CD4-positive, alpha-beta T cell (primary cell): ENCODE results near the gene ABLIM1. TPM values are rescaled to one million over a fixed set of nuclear protein-coding genes. Genes with fewer than 3 reads are reported as not detected.

Experiments used
- ATAC-seq: fragments of 200-7000 bp; cut with Tn5 transposase; one replicate; pipeline ENCODE4 v1.10.0; 2022; ENCODE audit warnings: mild to moderate bottlenecking; ENCODE audit not compliant: poor library complexity
- CTCF ChIA-PET: fragments of 350-600 bp; sonication (Branson Sonifier 250); formaldehyde crosslinking; loops from one replicate; lab custom pipeline; 2021; ENCODE audit warnings: antibody characterized with exemption, inconsistent platforms; lab: Charles Lee
- POLR2A ChIA-PET: fragments of 350-600 bp; sonication (Branson Sonifier 250); formaldehyde crosslinking; loops from one replicate; lab custom pipeline; 2021; ENCODE audit warnings: antibody characterized with exemption, inconsistent platforms; lab: Charles Lee
- DNase-seq, 14 experiments: peaks; one replicate each; pipeline ENCODE4 v3.0.0-alpha.2; 2013 to 2020; ENCODE audit warnings: mixed read lengths in 2 of 14
- H3K27ac ChIP-seq, 2 donors: one replicate each; pipeline versions ENCODE4 v1.5.1 to v1.7.0; 2013; ENCODE audit warnings: low read length in 2 of 2, low read depth in 1 of 2, mild to moderate bottlenecking in 1 of 2
- H3K27me3 ChIP-seq, 2 experiments: 1 replicate in 1 of 2; 2 replicates in 1 of 2; pipeline versions ENCODE4 v1.6.1 to v1.7.0; 2013; ENCODE audit warnings: low read length in 2 of 2, control low read depth in 1 of 2, mild to moderate bottlenecking in 1 of 2, moderate library complexity in 1 of 2; ENCODE audit not compliant: insufficient read depth in 2 of 2, control insufficient read depth in 1 of 2
- H3K36me3 ChIP-seq: one replicate; pipeline ENCODE4 v1.6.1; 2013; ENCODE audit warnings: low read length, control low read depth; ENCODE audit not compliant: insufficient read depth
- H3K4me1 ChIP-seq: one replicate; pipeline ENCODE4 v1.6.1; 2013; ENCODE audit warnings: low read length, control low read depth; ENCODE audit not compliant: insufficient read depth
- H3K4me3 ChIP-seq: one replicate; pipeline ENCODE4 v1.5.1; 2013; ENCODE audit warnings: mild to moderate bottlenecking, low read length, moderate library complexity
- H3K9me3 ChIP-seq, 2 experiments: 1 replicate in 1 of 2; 2 replicates in 1 of 2; pipeline versions ENCODE4 v1.6.1 to v1.7.0; 2013; ENCODE audit warnings: low read length in 2 of 2, mild to moderate bottlenecking in 2 of 2, control low read depth in 1 of 2, moderate library complexity in 1 of 2; ENCODE audit not compliant: control insufficient read depth in 1 of 2, insufficient read depth in 1 of 2
- H3K27ac Mint-ChIP-seq: one replicate; pipeline ENCODE4 v1.8.0; 2020; ENCODE audit warnings: mixed read lengths
- H3K27me3 Mint-ChIP-seq: one replicate; pipeline ENCODE4 v1.8.0; 2021; ENCODE audit warnings: mixed read lengths
- H3K36me3 Mint-ChIP-seq: one replicate; pipeline ENCODE4 v1.8.0; 2021; ENCODE audit warnings: low read depth, mixed read lengths
- H3K4me1 Mint-ChIP-seq: one replicate; pipeline ENCODE4 v1.8.0; 2021; ENCODE audit warnings: low read depth, mixed read lengths
- H3K4me3 Mint-ChIP-seq: one replicate; pipeline ENCODE4 v1.8.0; 2020; ENCODE audit warnings: mild to moderate bottlenecking, mixed read lengths
- H3K9me3 Mint-ChIP-seq: one replicate; pipeline ENCODE4 v1.8.0; 2020; ENCODE audit warnings: mixed read lengths
- CTCF ChIP-seq: fragments of 200-600 bp; IDR thresholded peaks from one replicate; pipeline ENCODE4 v1.8.0; 2022; ENCODE audit warnings: antibody characterized with exemption, mild to moderate bottlenecking
- intact Hi-C, 2 experiments: fragments of 100-400 bp; cut with DNase I in 1 of 2; cut with micrococcal nuclease in 1 of 2; formaldehyde crosslinking; loops; one replicate each; pipeline versions ENCODE4 v1.15.1 to v1.9.0; 2023 to 2025; cut with DNase I, micrococcal nuclease
- total RNA-seq, 174 experiments: library from RNA in 2 of 174; stranded (reverse) in 2 of 174; gene quantifications; one replicate each; pipeline ENCODE4 v1.2.3 and lab custom pipeline; 2021 to 2026

The ABLIM1 gene
- total RNA-seq, 2 experiments from 2014 or later, result 217 to 224 TPM

- H3K4me3 ChIP-seq, result no peak overlapping the region
- POLR2A ChIA-PET, result no interaction called here
- H3K27ac ChIP-seq, result no peak overlapping the region
- no peak for TF ChIP-seq CTCF
- ATAC-seq, result no peak
- H3K4me3 Mint-ChIP-seq, result no peak overlapping the region
- H3K9me3 Mint-ChIP-seq, result no peaks in the 10 kb centered on the region
- peaks cover 8% of the 10 kb centered on the region for H3K4me1 Mint-ChIP-seq
- no peak overlapping the region for H3K27ac Mint-ChIP-seq
- H3K4me1 ChIP-seq, result peaks cover 15% of the 10 kb centered on the region
- no peaks in the 10 kb centered on the region for H3K36me3 ChIP-seq
- H3K27me3 ChIP-seq, result peaks cover 54 to 56% of the 10 kb centered on the region in 2 experiments
- CTCF ChIA-PET, result no interaction called here
- peaks cover 0 to 4% of the 10 kb centered on the region in 2 experiments for H3K9me3 ChIP-seq
- DNase-seq, result no peak
- peaks cover 83% of the 10 kb centered on the region for H3K27me3 Mint-ChIP-seq
- H3K36me3 Mint-ChIP-seq, result no peaks in the 10 kb centered on the region
- intact Hi-C loops, result no loop called here
Measured at GRCh38 chr10:114400091-114400490, 258.0 kb downstream of the ABLIM1 start.

- peaks cover 81% of the 10 kb centered on the region for H3K27me3 Mint-ChIP-seq
- H3K27ac ChIP-seq, result no peak overlapping the region
- no peak overlapping the region for H3K4me3 Mint-ChIP-seq
- H3K36me3 Mint-ChIP-seq, result no peaks in the 10 kb centered on the region
- no peak for ATAC-seq
- no peaks in the 10 kb centered on the region for H3K36me3 ChIP-seq
- no peaks in the 10 kb centered on the region for H3K9me3 Mint-ChIP-seq
- no peak for DNase-seq
- no peak for TF ChIP-seq CTCF
- H3K4me3 ChIP-seq, result no peak overlapping the region
- intact Hi-C loops, result no loop called here
- peaks cover 53 to 54% of the 10 kb centered on the region in 2 experiments for H3K27me3 ChIP-seq
- POLR2A ChIA-PET, result no interaction called here
- H3K27ac Mint-ChIP-seq, result no peak overlapping the region
- CTCF ChIA-PET, result no interaction called here
- H3K9me3 ChIP-seq, result no peaks in the 10 kb centered on the region
- H3K4me1 Mint-ChIP-seq, result peaks cover 8% of the 10 kb centered on the region
- peaks cover 13% of the 10 kb centered on the region for H3K4me1 ChIP-seq
Measured at GRCh38 chr10:114399576-114399975, 258.5 kb downstream of the ABLIM1 start.

- POLR2A ChIA-PET, result no interaction called here
- CTCF ChIA-PET, result no interaction called here
- H3K4me3 ChIP-seq, result no peak overlapping the region
- Mint-ChIP-seq H3K9me3 (no peaks in the 10 kb centered on the region), H3K4me1 (peaks cover 8% of the 10 kb centered on the region), H3K36me3 (no peaks in the 10 kb centered on the region), H3K27me3 (peaks cover 87% of the 10 kb centered on the region), H3K27ac (no peak overlapping the region), H3K4me3 (no peak overlapping the region)
- intact Hi-C loops, result no loop called here
- no peak for DNase-seq
- peaks cover 49 to 52% of the 10 kb centered on the region in 2 experiments for H3K27me3 ChIP-seq
- no peaks in the 10 kb centered on the region for H3K36me3 ChIP-seq
- H3K27ac ChIP-seq, result no peak overlapping the region
- no peaks in the 10 kb centered on the region for H3K9me3 ChIP-seq
- ATAC-seq, result no peak
- TF ChIP-seq CTCF, result no peak
- peaks cover 7% of the 10 kb centered on the region for H3K4me1 ChIP-seq
Measured at GRCh38 chr10:114398587-114399331, 259.3 kb downstream of the ABLIM1 start.
